Stomach smooth muscle (tissue), 2 donors: ENCODE data around the gene PCDHB2.
"Not testable (repeated sequence)": the region's sequence is repeated elsewhere in the genome, so short reads cannot be mapped to it uniquely, and the experiment has no call there.

Source experiments
- H3K27ac ChIP-seq: one replicate; pipeline ENCODE4 v1.7.0; 2013; ENCODE audit warnings: mild to moderate bottlenecking, low read length, inconsistent platforms
- H3K27me3 ChIP-seq, 2 donors: one replicate each; pipeline ENCODE4 v1.7.0; 2013; ENCODE audit warnings: low read length in 2 of 2; ENCODE audit not compliant: insufficient read depth in 2 of 2, control insufficient read depth in 1 of 2
- H3K36me3 ChIP-seq, 2 donors: one replicate each; pipeline ENCODE4 v1.7.0; 2013; ENCODE audit warnings: low read length in 2 of 2; ENCODE audit not compliant: control insufficient read depth in 2 of 2, insufficient read depth in 2 of 2
- H3K4me1 ChIP-seq: one replicate; pipeline ENCODE4 v1.7.0; 2013; ENCODE audit warnings: low read length; ENCODE audit not compliant: control insufficient read depth, insufficient read depth
- H3K4me3 ChIP-seq, 2 donors: one replicate each; pipeline ENCODE4 v1.7.0; 2013; ENCODE audit warnings: low read length in 2 of 2
- H3K9ac ChIP-seq, 2 donors: one replicate each; pipeline ENCODE4 v1.7.0; 2013; ENCODE audit warnings: low read length in 2 of 2, mild to moderate bottlenecking in 1 of 2
- H3K9me3 ChIP-seq, 2 donors: one replicate each; pipeline ENCODE4 v1.7.0; 2013; ENCODE audit warnings: low read length in 2 of 2; ENCODE audit not compliant: control insufficient read depth in 2 of 2
- donor health status: healthy.
- donor health status: Pancreatic carcinoma.

The PCDHB2 gene

DNA sequence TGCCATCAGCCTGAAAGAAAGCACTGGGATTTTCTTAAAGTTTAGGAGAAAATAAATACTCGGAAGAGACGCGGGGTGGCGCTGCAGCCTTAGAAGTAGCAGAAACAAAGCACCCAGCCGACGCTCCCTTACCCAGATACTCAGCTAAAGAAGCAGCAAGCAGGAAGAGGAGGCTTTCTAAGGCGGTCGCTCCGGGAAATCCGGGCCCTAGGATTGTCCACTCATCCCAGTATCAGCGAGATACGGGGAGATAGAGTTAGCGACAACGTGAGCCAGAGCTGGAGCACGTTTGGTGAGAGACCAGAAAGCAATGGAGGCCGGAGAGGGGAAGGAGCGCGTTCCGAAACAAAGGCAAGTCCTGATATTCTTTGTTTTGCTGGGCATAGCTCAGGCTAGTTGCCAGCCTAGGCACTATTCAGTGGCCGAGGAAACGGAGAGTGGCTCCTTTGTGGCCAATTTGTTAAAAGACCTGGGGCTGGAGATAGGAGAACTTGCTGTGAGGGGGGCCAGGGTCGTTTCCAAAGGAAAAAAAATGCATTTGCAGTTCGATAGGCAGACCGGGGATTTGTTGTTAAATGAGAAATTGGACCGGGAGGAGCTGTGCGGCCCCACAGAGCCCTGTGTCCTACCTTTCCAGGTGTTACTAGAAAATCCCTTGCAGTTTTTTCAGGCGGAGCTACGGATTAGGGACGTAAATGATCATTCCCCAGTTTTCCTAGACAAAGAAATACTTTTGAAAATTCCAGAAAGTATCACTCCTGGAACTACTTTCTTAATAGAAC, at the start of gene PCDHB2:
PCDHB2 (plus strand) TSS at position 135 of the 782 bp plus-strand sequence; CDS start at position 311, 176 bp downstream.
- Histone ChIP-seq H3K4me1 (no peaks in the 10 kb centered on the region), H3K9me3 (peaks cover 15 to 27% of the 10 kb centered on the region in 2 donors), H3K27ac (no peak within 1 kb of the TSS), H3K36me3 (no peaks in the 10 kb centered on the region), H3K9ac (peak within 1 kb of the TSS in 1 of 2 donors; percentile 21), H3K4me3 (peak within 1 kb of the TSS; percentile 27 to 60), H3K27me3 (peaks cover 0 to 2% of the 10 kb centered on the region in 2 donors)

DNA sequence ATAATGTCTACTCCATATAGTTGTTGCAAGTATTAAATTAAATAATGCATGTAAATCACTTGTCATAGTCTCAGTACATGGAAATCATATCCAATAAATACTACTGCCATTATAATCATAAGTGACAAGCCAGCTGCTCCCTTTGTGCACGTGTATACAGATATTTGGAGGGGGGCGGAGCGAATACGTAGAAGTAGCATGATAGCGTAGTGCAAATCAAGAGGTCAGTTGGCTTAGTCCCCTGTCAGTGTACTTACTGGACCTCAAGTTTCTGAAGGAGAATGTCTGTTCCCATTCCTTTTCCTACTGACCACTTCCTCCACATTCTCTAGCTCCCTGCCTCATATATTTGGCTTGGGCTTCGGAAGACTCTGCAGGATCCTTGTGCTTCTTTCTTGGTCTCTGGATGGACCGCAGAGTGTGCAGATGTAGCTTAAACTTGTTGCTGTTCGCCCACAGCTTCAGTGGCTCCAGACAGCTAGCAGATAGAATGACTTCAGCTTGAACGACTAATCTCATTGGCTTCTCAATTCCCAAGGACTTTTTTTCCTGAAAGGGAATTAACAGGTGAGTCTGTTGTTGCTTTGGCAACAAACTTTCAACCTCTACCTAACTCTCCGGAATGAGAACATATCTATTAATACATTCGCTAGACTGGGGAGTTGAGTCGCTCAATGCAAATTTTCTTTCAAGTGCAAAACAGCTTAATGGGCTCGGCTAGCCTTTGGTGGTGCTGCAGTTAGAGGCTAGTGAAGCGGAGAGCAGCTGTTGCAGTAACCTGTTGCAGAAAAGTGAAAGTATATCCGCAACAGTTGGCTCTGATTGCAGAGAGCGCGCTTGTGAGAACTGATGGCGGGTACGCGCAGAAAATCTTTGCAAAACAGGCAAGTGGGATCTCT, 43.5 kb upstream of the PCDHB2 start, which contains the start of gene PCDHB1:
PCDHB1 (plus strand) TSS at position 753 of the 899 bp plus-strand sequence; CDS start at position 850, 97 bp downstream.
- peak within 1 kb of the TSS in 1 of 2 donors; percentile 42 for H3K9ac ChIP-seq
- H3K4me1 ChIP-seq, result peaks cover 5% of the 10 kb centered on the region
- no peaks in the 10 kb centered on the region for H3K9me3 ChIP-seq
- H3K27ac ChIP-seq, result no peak within 1 kb of the TSS
- H3K36me3 ChIP-seq, result no peaks in the 10 kb centered on the region
- H3K27me3 ChIP-seq, result peaks cover 7 to 15% of the 10 kb centered on the region in 2 donors
- peak within 1 kb of the TSS; percentile 84 to 93 for H3K4me3 ChIP-seq

DNA sequence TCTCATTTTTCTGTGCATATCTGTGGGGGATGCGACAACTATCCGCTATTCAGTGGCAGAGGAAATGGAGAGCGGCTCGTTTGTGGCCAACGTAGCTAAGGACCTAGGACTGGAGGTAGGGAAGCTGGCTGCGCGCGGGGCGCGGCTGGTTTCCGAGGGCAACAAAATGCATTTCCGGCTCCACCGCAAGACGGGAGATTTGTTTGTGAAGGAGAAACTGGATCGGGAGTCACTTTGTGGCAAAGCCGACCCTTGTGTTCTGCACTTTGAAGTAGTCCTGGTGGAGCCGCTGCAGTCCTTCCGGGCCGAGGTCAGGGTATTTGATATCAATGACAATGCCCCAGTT, 42.9 kb upstream of the PCDHB2 start:
- Histone ChIP-seq H3K36me3 (no peaks in the 10 kb centered on the region), H3K27me3 (peaks cover 7 to 15% of the 10 kb centered on the region in 2 donors), H3K27ac (no peak overlapping the region), H3K9ac (peak overlapping the region in 1 of 2 donors; percentile 42), H3K9me3 (no peaks in the 10 kb centered on the region), H3K4me1 (peaks cover 5% of the 10 kb centered on the region), H3K4me3 (peak overlapping the region; percentile 84 to 93)

DNA sequence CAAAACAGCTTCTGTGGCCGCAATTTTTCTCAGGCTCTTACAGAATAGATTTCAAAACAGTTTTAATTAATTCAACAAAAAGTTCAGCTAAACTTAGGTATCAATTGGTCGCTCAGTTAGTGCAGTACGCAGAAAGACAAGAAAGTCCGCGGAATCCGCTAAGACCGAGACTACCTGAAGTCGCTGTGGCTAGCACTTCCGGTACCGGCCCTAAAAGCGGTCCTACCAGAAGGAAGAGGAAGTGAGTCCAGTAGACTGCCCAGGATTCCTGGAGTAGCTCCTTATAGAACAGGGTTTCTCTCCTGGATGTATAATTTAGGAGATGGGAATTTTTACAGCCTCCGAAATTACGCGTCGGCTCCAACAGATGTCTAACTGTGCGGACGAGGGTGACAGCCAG, 16.6 kb upstream of the PCDHB2 start:
- H3K9me3 ChIP-seq, result peaks cover 0 to 3% of the 10 kb centered on the region in 2 donors
- H3K27me3 ChIP-seq, result peaks cover 3 to 7% of the 10 kb centered on the region in 2 donors
- H3K36me3 ChIP-seq, result no peaks in the 10 kb centered on the region
- no peak overlapping the region for H3K27ac ChIP-seq
- H3K9ac ChIP-seq, result no peak overlapping the region
- no peaks in the 10 kb centered on the region for H3K4me1 ChIP-seq
- peak overlapping the region in 1 of 2 donors; percentile 9 for H3K4me3 ChIP-seq

DNA sequence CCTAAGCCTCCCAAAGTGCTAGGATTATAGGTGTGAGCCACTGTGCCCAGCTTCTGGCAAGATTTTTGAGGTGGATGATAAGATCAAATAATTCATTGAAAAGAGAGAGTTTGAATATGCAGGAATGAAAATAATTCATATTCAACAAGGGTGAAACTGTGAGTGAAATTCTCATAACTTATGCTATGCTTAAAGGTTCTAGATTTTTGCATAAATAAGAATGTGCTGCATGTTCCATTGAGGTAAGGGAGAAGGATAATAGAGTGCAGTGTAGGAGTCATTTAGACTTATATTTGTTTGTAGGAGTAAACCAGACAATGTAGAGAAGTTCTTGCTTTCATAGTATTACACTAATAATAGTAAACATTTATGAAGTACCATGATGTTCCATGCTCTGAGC, 12.2 kb upstream of the PCDHB2 start:
- peaks cover 3 to 7% of the 10 kb centered on the region in 2 donors for H3K27me3 ChIP-seq
- H3K9me3 ChIP-seq, result peaks cover 3% of the 10 kb centered on the region in 2 donors
- H3K27ac ChIP-seq, result no peak overlapping the region
- H3K4me1 ChIP-seq, result no peaks in the 10 kb centered on the region
- H3K9ac ChIP-seq, result no peak overlapping the region
- H3K36me3 ChIP-seq, result no peaks in the 10 kb centered on the region
- no peak overlapping the region for H3K4me3 ChIP-seq

DNA sequence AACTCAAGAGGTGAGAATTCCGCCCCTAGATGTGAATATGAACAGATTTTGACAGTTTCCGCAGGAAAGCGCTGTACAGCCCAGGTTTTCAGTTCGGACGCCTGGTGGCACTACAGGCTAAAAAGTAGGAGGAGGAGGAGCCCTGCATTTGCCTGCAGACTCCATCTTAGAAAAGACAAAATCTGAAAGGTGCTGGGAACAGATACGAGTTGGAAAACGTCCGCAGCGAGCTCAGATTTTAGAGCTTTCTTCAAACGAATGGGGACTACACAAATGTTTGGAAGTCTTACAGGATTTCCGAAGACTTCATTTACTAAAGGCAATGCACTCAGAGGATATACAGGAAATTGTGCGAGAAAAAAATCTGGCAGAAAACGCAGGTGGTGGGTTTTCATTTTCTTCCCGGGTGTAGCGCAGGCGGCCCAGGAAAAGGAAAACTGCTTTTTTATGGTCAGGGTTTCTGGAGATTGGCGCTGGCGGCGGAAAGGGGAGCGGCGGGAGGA, 9.9 kb upstream of the PCDHB2 start:
- Histone ChIP-seq H3K9me3 (peaks cover 11 to 13% of the 10 kb centered on the region in 2 donors), H3K4me1 (no peaks in the 10 kb centered on the region), H3K27ac (peak overlapping the region; percentile 12), H3K36me3 (no peaks in the 10 kb centered on the region), H3K27me3 (no peaks in the 10 kb centered on the region), H3K4me3 (peak overlapping the region; percentile 73 to 87), H3K9ac (peak overlapping the region; percentile 68 to 75)

DNA sequence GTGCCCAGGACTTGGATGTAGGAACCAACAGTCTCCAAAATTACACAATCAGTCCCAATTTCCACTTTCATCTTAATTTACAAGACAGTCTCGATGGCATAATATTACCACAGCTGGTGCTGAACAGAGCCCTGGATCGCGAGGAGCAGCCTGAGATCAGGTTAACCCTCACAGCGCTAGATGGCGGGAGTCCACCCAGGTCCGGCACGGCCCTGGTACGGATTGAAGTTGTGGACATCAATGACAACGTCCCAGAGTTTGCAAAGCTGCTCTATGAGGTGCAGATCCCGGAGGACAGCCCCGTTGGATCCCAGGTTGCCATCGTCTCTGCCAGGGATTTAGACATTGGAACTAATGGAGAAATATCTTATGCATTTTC, 837 bp downstream of the PCDHB2 start:
- Histone ChIP-seq H3K27ac (no peak overlapping the region), H3K4me3 (peak overlapping the region in 1 of 2 donors; percentile 60), H3K9me3 (peaks cover 15 to 26% of the 10 kb centered on the region in 2 donors), H3K27me3 (peaks cover 0 to 2% of the 10 kb centered on the region in 2 donors), H3K4me1 (no peaks in the 10 kb centered on the region), H3K36me3 (no peaks in the 10 kb centered on the region), H3K9ac (no peak overlapping the region)

DNA sequence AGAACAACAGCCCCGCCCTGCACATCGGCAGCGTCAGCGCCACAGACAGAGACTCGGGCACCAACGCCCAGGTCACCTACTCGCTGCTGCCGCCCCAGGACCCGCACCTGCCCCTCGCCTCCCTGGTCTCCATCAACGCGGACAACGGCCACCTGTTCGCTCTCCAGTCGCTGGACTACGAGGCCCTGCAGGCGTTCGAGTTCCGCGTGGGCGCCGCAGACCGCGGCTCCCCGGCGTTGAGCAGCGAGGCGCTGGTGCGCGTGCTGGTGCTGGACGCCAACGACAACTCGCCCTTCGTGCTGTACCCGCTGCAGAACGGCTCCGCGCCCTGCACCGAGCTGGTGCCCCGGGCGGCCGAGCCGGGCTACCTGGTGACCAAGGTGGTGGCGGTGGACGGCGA, 1.8 kb downstream of the PCDHB2 start:
- not testable (repeated sequence) for H3K27me3 ChIP-seq, H3K36me3 ChIP-seq, H3K9ac ChIP-seq, H3K4me1 ChIP-seq, H3K4me3 ChIP-seq, H3K27ac ChIP-seq
- H3K9me3 ChIP-seq, result peaks cover 21 to 31% of the 10 kb centered on the region in 2 donors

DNA sequence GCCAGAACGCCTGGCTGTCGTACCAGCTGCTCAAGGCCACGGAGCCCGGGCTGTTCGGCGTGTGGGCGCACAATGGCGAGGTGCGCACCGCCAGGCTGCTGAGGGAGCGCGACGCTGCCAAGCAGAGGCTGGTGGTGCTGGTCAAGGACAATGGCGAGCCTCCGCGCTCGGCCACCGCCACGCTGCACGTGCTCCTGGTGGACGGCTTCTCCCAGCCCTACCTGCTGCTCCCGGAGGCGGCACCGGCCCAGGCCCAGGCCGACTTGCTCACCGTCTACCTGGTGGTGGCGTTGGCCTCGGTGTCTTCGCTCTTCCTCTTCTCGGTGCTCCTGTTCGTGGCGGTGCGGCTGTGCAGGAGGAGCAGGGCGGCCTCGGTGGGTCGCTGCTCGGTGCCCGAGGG, 2.2 kb downstream of the PCDHB2 start:
- H3K9ac ChIP-seq, H3K36me3 ChIP-seq, H3K4me1 ChIP-seq, H3K27me3 ChIP-seq, H3K27ac ChIP-seq, H3K4me3 ChIP-seq: not testable (repeated sequence)
- H3K9me3 ChIP-seq, result peaks cover 21 to 35% of the 10 kb centered on the region in 2 donors

DNA sequence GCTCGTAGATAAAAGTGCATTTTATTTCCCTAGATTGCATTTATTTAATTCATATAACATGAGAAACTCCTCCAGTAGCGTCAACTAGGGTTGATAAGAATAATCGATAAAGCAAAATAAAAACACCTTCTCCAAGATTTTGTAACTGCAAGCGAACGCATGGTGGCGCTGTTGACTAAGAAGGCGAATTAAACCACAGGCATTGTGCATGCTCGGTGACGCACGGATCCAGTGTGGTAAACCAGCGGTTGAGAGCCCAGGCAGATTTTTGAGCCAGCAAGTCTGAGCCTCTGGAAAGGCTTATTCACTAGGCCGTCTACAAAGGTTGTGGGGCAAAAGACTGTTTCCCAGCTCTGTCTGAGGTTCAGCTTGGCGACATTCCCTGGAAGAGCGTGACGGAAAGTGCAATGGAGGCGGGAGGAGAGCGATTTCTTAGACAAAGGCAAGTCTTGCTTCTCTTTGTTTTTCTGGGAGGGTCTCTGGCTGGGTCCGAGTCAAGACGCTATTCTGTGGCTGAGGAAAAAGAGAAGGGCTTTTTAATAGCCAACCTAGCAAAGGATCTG, 5.9 kb downstream of the PCDHB2 start, which contains the start of gene PCDHB3:
PCDHB3 (plus strand) TSS at position 231 of the 563 bp plus-strand sequence; CDS start at position 408, 177 bp downstream.
- Histone ChIP-seq H3K27ac (no peak within 1 kb of the TSS), H3K27me3 (no peaks in the 10 kb centered on the region), H3K9me3 (peaks cover 8 to 24% of the 10 kb centered on the region in 2 donors), H3K9ac (no peak within 1 kb of the TSS), H3K4me3 (peak within 1 kb of the TSS; percentile 46 to 55), H3K4me1 (no peaks in the 10 kb centered on the region), H3K36me3 (no peaks in the 10 kb centered on the region)
